GM19328 (cell line): Measurements from ENCODE around the gene KCTD15.

ENCODE experiments used
- ATAC-seq: cut with Tn5 transposase; IDR thresholded peaks from one replicate; pipeline ENCODE4 v1.9.1; 2021; ENCODE audit warnings: mild to moderate bottlenecking, moderate library complexity; ENCODE audit not compliant: unreplicated experiment

KCTD15 gene

GRCh38 chr19:33845498-33845897, 48.8 kb downstream of the KCTD15 start:
- no peak for ATAC-seq

DNA sequence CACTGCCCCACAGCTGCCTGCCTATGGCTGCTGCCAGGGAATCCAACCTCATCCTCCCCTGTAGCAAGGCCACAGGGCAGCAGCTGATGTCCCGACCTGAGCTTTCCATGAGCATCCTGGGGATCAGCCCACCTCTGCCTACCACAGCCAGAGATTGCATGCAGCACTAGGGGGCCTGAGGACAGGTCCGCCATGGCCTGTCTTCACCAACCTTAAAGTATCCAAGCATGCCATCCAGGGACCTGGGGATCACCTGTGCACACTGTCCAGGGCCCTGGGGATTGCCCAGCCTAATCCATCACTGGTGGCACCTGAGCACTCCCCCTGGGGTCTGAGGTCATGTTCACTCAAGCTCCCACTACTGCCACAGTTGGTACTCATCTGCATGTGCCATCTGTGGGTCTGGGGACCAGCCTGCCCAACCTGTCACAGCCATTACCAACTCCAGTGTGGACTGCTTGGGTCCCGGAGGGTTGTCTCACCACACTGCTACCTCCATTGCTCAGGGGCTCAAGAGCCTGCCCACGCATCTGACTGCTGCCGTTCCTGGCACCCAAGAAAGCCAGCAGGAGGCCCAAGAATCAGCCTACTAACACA, 53.0 kb downstream of the KCTD15 start:
- ATAC-seq, result no peak

DNA sequence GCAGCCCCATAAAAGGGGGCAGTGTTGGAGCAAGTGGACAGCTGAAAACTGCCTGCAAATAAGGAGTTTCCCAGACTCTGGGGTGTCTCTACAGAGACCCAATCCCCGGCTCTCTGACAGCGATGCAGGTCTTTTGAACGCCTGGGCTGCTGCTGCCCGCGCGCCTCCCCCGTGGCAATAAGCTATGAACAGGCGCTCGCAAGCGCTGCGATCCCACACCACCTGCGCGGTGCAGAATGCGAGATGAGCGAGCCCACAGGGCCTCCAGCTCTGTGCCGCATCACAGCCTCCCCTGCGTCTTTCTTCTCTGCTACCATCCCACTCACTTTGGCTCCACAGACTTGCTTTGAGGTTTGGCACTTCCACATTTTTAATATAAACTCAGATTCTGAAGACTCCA, 62.3 kb downstream of the KCTD15 start:
- no peak for ATAC-seq

DNA sequence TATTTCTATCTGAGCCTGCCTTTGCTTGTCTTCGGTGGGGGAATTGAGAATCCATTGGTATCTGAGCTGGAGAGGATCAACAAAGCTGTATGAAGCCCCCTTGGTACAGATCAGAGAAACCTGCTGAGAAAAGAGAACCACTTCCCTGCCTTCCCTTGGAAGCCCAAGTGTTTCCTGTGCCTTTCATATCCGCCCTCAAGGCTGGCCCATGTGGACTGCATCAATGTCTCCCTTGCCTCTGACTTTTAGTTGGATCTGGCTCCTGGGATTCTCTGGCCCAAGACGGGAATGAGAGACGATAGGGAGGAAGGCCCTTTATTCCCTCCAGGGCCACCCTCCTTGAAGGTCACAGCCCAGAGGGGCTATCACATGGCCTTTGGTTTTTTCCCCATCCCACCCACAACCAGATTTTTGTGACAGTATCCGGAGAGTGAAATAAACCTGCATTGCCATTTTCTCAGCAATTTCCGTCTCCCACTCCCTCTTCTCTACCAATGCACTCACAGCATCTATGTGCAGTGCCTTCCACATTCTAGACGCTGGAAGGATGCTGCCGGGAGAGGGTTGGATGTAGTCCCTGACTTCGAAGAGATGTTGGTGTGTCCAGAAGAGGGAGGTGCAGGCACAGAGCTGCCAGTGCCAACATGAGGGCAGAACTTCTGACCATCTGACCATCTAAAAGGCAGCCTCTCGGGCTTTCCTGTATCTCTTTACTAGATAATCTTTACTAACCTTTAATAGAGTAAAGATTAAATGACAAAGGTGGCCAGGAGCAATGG, 63.8 kb downstream of the KCTD15 start:
- ATAC-seq, result no peak

GRCh38 chr19:33861950-33862349, 65.3 kb downstream of the KCTD15 start:
- ATAC-seq, result no peak

DNA sequence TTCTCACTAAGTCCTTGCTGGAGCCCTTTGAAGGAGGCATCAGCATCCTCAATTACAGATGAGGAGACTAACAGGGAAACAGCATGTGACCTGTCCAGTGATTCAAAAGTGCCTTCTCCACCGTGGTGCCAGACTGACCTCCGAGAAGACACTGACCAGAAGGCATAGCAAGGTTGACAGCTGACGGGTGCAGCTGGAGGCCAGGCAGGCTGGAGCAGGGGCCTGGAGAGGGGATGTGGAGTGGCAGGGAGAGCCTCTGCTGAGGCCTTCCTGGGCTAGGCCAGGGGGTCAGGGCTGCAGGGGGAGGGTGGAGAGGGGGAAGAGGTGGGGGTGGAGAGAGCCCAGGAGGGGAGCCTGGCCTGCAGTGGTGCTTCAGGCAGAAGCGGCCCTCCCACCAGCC, 66.3 kb downstream of the KCTD15 start:
- no peak for ATAC-seq

DNA sequence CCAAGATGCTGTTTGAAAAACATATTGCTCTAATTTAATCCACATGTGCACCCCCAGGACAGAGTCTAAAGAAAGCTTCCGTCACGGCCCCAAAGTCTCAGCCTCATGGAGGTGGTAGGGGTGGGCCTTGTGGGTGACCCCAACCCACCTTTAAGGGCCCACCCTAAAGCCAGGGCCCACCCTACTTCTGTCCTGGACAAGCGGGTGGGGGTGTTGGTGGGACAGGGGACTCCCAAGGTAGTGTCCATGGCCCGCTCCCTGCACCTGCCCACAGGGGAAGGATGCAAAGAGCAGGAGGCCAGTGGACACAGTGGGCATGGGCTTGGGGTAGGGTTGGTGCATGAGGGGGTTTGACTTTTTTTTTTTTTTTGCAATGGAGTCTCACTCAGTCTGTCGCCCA, 66.8 kb downstream of the KCTD15 start:
- ATAC-seq, result no peak

DNA sequence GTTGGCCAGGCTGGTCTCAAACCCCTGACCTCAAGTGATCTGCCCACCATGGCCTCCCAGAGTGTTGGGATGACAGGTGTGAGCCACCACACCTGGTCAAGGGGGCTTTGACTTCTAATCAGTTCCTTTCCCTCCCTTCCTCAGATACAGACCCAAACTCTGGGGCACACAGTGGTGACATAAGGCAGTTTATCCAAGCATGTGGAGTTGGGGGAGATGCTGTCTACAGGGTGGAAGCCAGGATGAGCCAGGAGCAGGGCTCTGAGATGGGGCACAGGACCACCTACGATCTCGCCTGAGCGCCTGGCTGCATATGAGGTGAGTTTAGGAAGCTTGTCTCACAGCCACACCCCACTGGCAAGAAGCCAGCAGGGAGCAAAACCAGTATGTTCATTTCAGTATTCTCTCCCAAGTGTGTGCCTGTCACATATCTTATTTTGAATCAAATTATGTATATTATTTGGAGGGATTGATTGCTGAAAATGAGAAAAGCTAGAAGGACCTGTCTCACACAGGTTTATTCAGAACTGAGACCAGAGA, 67.7 kb downstream of the KCTD15 start:
- no peak for ATAC-seq

GRCh38 chr19:33865306-33865705, 68.6 kb downstream of the KCTD15 start:
- no peak for ATAC-seq
